Suprapubic skin (tissue), 4 donors: Measurements from ENCODE around the gene SYTL4. TPM values are rescaled to one million over a fixed set of nuclear protein-coding genes. Genes with fewer than 3 reads are reported as not detected.

Experiments used
- DNase-seq, 2 donors: peaks; one replicate each; pipeline ENCODE4 v3.0.0-alpha.2; 2019; ENCODE audit warnings: low spot score in 2 of 2
- H3K27ac ChIP-seq: fragments of 200-600 bp; sonication (generic); one replicate; pipeline ENCODE4 v1.5.1; 2019
- H3K27me3 ChIP-seq: fragments of 200-600 bp; sonication (generic); one replicate; pipeline ENCODE4 v1.5.1; 2019
- H3K36me3 ChIP-seq: fragments of 200-600 bp; sonication (generic); one replicate; pipeline ENCODE4 v1.5.1; 2019
- H3K4me1 ChIP-seq: fragments of 200-600 bp; sonication (generic); one replicate; pipeline ENCODE4 v1.5.1; 2019
- H3K4me3 ChIP-seq: fragments of 200-600 bp; sonication (generic); one replicate; pipeline ENCODE4 v1.5.1; 2019; ENCODE audit warnings: mild to moderate bottlenecking
- H3K9me3 ChIP-seq: fragments of 200-600 bp; sonication (generic); one replicate; pipeline ENCODE4 v1.5.1; 2019
- EP300 ChIP-seq: sonication (generic); formaldehyde crosslinking; IDR thresholded peaks from one replicate; pipeline ENCODE4 v1.6.1; 2017; ENCODE audit warnings: antibody characterized with exemption
- POLR2A ChIP-seq, 2 donors: fragments of 450-650 bp; IDR thresholded peaks; one replicate each; pipeline ENCODE4 v1.6.1; 2017; ENCODE audit warnings: antibody characterized with exemption in 2 of 2, mild to moderate bottlenecking in 2 of 2, moderate library complexity in 2 of 2
- POLR2AphosphoS5 ChIP-seq, 3 donors: sonication (generic); formaldehyde crosslinking; IDR thresholded peaks; one replicate each; pipeline ENCODE4 v1.6.1; 2017; ENCODE audit warnings: antibody characterized with exemption in 3 of 3
- WGBS: methylation state at CpG from one replicate; pipeline ENCODE4 v1.1.5; 2018; 5-methylcytosine and 5-hydroxymethylcytosine counted together
- total RNA-seq, 4 donors: library from RNA; depleted of rRNA; stranded (reverse); fragments of >200 nt; gene quantifications; one replicate each; pipeline ENCODE4 v1.1.0, GENCODE V29; 2016
- TF ChIP-seq, protein P1 (sequence below), 2 donors: fragments of 200-600 bp in 1 of 2; fragments of 450-650 bp in 1 of 2; sonication (generic) in 1 of 2; IDR thresholded peaks; one replicate each; pipeline ENCODE4 v1.5.1; 2016 to 2019; ENCODE audit warnings: antibody characterized with exemption in 2 of 2, mild to moderate bottlenecking in 1 of 2, moderate library complexity in 1 of 2

SYTL4 gene
- total RNA-seq, 4 donors from 2014 or later: 0.57 to 6.4 (median 3.0) TPM

DNA sequence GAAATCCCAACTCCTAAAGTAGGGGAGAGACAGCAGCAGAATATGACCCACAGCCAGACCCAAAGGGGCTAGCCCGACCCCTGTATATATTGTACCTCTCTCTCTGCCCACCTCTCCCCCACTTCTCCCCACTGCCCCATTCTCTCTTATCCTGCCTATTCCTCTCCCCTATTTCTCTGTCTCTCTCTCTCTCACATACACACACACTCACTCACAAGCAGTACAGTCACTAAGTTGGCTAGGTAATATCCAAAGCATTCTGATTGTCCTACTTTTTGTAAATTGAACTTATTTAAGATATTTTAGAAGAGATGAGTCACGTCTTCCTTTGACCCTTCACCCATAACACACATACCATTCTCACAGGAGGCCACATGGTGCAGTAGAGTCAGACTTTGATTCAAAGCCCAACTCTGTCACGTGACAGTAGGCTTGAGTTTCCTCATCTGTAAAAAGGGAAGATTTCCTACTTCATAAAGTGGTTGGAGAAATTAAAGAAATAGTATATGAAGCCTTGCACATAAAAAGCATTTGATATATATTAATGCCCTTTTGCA, 58.4 kb downstream of the SYTL4 start:
- DNase-seq: no peak
- Histone ChIP-seq H3K4me3 (no peak overlapping the region), H3K36me3 (no peaks in the 10 kb centered on the region), H3K9me3 (no peaks in the 10 kb centered on the region), H3K27me3 (no peaks in the 10 kb centered on the region), H3K4me1 (no peaks in the 10 kb centered on the region), H3K27ac (no peak overlapping the region)
- no peak for TF ChIP-seq POLR2A (IDR thresholded peaks at IDR 0.05)
- TF ChIP-seq, protein P1, sequence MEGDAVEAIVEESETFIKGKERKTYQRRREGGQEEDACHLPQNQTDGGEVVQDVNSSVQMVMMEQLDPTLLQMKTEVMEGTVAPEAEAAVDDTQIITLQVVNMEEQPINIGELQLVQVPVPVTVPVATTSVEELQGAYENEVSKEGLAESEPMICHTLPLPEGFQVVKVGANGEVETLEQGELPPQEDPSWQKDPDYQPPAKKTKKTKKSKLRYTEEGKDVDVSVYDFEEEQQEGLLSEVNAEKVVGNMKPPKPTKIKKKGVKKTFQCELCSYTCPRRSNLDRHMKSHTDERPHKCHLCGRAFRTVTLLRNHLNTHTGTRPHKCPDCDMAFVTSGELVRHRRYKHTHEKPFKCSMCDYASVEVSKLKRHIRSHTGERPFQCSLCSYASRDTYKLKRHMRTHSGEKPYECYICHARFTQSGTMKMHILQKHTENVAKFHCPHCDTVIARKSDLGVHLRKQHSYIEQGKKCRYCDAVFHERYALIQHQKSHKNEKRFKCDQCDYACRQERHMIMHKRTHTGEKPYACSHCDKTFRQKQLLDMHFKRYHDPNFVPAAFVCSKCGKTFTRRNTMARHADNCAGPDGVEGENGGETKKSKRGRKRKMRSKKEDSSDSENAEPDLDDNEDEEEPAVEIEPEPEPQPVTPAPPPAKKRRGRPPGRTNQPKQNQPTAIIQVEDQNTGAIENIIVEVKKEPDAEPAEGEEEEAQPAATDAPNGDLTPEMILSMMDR (IDR thresholded peaks at IDR 0.05): no peak
- TF ChIP-seq POLR2AphosphoS5 (IDR thresholded peaks at IDR 0.05): no peak
- TF ChIP-seq EP300: no peak
- WGBS: 47% methylated on average over 3 of the region's 3 CpGs

DNA sequence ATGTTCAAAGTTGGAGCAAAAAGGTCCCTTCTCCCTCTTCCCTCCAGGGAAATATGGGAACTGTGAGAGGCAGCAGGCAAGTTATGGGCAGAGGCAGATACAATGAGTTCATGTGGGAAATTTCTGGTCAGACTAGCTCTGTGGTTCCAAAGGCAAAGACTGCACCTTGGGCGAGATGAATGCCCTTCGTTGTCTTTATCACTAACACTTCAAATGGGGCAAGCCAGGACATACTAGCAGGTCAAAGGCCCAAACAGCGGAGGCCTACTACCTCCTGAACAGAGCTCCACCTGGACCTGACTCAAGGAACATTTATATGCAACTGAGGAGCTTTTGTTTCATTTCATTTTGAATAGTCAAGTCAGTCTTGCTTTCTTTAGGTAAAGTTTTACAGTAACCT, 59.0 kb downstream of the SYTL4 start:
- Histone ChIP-seq H3K4me3 (no peak overlapping the region), H3K27me3 (no peaks in the 10 kb centered on the region), H3K4me1 (no peaks in the 10 kb centered on the region), H3K36me3 (no peaks in the 10 kb centered on the region), H3K9me3 (no peaks in the 10 kb centered on the region), H3K27ac (no peak overlapping the region)
- no peak for TF ChIP-seq POLR2A (IDR thresholded peaks at IDR 0.05)
- no peak for TF ChIP-seq POLR2AphosphoS5 (IDR thresholded peaks at IDR 0.05)
- DNase-seq: no peak
- 57% methylated on average over 3 of the region's 3 CpGs for WGBS

DNA sequence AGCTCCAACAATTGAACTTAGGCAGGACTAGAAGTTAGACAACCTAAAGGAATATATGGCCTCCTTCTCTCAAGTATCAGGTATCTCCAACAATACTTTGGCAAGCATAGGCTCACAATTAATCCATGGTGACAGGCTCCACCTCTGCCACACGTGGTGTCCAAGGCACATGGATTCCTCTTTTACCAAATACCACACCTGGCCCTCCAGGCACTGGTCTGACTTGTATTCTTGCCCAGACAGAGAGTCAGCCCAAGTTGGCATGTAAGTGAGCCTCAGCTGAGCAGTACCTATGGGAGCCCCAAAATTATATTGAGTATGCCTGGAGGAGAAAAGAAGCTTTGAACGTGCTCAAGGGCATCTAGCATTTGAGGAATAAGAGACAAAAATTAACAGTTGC, 68.3 kb downstream of the SYTL4 start:
- H3K4me3 ChIP-seq: no peak overlapping the region
- H3K9me3 ChIP-seq: no peaks in the 10 kb centered on the region
- WGBS: 27% methylated on average over 2 of the region's 2 CpGs
- no peaks in the 10 kb centered on the region for H3K36me3 ChIP-seq
- H3K27me3 ChIP-seq: no peaks in the 10 kb centered on the region
- H3K4me1 ChIP-seq: no peaks in the 10 kb centered on the region
- H3K27ac ChIP-seq: no peak overlapping the region
- no peak for TF ChIP-seq EP300
- no peak for DNase-seq

DNA sequence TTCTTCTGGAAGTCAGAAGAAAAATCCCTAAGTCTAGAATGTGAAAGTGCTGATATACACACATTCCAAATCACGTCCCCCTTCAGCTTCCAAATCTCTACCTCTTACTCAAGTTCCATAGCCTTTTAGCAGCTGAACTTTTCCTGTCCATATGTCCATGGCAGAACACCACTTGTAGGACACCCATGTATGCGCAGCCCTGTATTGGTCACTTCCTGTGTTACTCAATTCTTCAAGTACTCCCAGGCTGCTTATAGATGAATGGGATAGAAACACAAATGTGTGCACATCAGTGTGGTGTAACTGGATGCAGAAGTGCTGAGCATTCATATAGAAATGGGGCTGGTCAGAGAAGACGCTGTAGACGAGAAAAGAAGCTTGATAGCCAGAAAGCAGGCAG, 69.1 kb downstream of the SYTL4 start:
- no peak for DNase-seq
- Histone ChIP-seq H3K9me3 (no peaks in the 10 kb centered on the region), H3K27ac (no peak overlapping the region), H3K27me3 (no peaks in the 10 kb centered on the region), H3K4me3 (no peak overlapping the region), H3K36me3 (no peaks in the 10 kb centered on the region), H3K4me1 (no peaks in the 10 kb centered on the region)
- no peak for TF ChIP-seq EP300
- TF ChIP-seq POLR2AphosphoS5 (IDR thresholded peaks at IDR 0.05): no peak
- TF ChIP-seq POLR2A (IDR thresholded peaks at IDR 0.05): no peak
- TF ChIP-seq, protein P1 (IDR thresholded peaks at IDR 0.05): no peak
- WGBS: 83% methylated on average over 4 of the region's 4 CpGs

DNA sequence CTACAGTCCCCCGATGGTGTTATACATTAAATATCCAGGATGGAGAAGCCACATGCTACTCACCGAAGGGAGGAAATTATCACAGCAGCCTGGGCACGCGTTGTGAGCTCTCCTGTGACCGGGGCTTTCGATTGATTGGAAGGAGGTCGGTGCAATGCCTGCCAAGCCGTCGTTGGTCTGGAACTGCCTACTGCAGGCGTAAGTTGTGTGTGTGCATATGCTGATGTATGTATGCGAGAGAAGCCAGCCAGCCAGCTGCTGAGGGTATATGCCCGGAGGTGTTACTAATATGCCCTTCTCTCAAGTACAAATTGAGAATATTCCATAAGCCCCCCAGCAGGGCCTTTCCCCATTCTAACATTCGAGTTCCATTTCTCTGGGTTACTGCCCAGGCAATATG, 69.8 kb downstream of the SYTL4 start:
- no peak for DNase-seq
- Histone ChIP-seq H3K9me3 (no peaks in the 10 kb centered on the region), H3K4me1 (no peaks in the 10 kb centered on the region), H3K4me3 (no peak overlapping the region), H3K36me3 (no peaks in the 10 kb centered on the region), H3K27ac (no peak overlapping the region), H3K27me3 (no peaks in the 10 kb centered on the region)
- TF ChIP-seq, protein P1 (IDR thresholded peaks at IDR 0.05): no peak
- TF ChIP-seq POLR2AphosphoS5 (IDR thresholded peaks at IDR 0.05) (no peak), EP300 (no peak), POLR2A (IDR thresholded peaks at IDR 0.05) (no peak)
- WGBS: 85% methylated on average over 13 of the region's 13 CpGs

DNA sequence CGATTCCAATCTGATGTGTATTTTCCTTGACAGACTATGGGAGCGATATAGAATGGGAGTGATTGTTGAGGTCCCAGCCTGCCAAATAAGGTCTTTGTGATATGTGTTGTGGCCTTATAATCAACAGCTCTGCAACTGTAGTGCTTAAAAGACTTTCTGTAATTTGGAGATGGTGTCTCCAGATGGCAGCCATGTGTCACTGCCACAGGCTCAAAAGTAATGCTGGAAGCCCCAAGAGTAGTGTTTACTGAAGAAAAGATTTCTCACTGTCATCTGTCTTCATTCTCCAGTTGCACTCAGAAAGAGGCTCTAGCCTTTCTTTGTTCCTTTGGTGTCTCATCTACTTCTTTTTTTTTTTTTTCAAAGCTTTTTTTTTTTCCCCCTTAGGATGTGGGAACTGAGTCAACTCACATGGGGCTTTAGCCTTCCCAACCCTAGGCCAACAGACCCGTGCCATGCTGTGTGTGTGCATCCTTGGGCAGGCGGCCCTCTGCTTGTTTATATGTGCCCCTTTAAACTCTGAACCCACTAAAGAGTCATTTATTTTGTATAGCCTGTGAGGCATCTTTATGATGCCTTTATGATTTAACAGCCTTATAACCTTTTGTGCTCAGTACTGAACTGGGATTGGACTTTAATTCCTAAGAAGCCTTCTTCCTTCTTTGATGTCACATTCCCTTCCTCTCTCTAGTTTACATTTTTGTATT, 72.3 kb downstream of the SYTL4 start:
- WGBS: 67% methylated on average over 4 of the region's 4 CpGs
- Histone ChIP-seq H3K9me3 (no peaks in the 10 kb centered on the region), H3K27ac (no peak overlapping the region)

More for the DNA sequence above, 72.3 kb downstream of the SYTL4 start:
- TF ChIP-seq, protein P1 (IDR thresholded peaks at IDR 0.05): no peak
- TF ChIP-seq POLR2A (IDR thresholded peaks at IDR 0.05) (no peak), POLR2AphosphoS5 (IDR thresholded peaks at IDR 0.05) (no peak), EP300 (no peak)
- Histone ChIP-seq H3K4me3 (no peak overlapping the region), H3K4me1 (no peaks in the 10 kb centered on the region), H3K27me3 (no peaks in the 10 kb centered on the region), H3K36me3 (no peaks in the 10 kb centered on the region)
- no peak for DNase-seq
